GM18858 (cell line): Measurements from ENCODE around the gene TRRAP.

Experiments
- ATAC-seq: cut with Tn5 transposase; IDR thresholded peaks from one replicate; pipeline ENCODE4 v1.9.1; 2021; ENCODE audit not compliant: unreplicated experiment

Gene TRRAP

DNA sequence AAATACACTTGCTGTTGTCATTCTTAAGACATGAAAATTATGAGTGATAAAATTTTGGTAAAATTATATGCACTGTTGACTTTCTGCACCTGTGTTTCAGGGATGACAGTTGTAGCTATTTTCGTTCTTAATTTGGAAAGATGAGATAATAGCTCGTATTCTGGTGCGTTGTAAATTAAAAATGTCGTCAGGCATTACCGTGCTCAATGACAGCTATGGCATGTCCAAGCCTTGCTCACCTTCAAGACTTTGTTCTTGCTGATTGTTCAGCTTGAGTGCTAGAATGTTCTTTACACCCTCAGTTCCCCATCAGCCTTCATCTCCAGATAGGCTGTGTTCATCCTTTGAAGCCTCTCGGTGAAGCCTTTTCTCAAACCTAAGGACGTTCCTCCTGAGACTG, 21.5 kb downstream of the TRRAP start:
- no peak for ATAC-seq

DNA sequence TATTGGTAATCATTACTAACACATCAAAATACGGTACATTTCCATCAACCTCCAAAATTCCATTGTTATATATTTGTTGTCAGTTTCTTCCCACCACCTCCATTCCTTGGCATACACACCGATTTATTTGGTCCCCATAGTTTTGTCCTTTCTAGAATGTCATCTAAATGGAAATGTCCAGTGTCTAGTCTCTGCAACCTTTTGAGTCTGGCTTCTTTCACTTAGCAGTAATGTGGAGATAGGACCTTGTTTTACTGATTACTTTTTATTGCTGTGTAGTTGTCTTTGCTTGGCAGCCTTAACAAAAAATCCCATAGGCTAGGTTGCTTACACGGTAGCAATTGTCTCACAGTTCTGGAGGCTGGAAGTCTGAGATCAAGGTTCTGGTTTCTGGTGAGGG, 22.5 kb downstream of the TRRAP start:
- ATAC-seq: no peak

DNA sequence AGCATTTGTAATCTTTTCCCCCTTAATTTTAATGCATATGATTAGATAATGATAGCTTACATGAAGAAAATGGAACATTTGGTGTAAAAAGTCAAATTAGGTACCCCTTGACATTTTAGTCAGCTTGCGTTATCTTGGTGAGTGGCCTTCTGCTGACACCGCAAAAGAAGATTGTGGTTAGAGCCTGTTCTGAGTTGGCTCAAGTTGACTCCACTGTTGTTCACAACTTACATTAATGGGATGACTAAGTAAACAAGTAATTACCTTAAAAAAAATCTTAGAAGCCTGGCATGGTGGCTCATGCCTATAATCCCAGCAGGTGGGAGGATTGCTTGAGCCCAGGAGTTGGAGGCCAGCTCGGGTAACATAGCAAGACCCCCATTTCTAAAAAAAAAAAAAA, 24.2 kb downstream of the TRRAP start:
- no peak for ATAC-seq

DNA sequence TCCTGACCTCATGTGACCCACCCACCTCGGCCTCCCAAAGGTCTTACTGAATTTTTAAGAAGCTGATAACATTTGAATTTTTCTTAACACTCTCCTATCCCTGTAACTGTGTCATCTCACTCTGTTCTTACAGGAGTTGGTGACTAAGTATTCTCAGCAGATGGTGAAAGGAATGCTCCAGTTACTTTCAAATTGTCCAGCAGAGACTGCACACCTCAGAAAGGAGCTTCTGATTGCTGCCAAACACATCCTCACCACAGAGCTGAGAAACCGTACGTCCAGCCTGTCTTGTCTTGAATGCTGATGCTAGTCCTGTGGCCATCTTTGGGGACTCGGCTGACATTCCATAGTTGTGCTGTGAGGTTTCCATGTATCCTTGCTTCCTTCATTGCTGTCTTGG, 24.9 kb downstream of the TRRAP start:
- ATAC-seq: no peak

DNA sequence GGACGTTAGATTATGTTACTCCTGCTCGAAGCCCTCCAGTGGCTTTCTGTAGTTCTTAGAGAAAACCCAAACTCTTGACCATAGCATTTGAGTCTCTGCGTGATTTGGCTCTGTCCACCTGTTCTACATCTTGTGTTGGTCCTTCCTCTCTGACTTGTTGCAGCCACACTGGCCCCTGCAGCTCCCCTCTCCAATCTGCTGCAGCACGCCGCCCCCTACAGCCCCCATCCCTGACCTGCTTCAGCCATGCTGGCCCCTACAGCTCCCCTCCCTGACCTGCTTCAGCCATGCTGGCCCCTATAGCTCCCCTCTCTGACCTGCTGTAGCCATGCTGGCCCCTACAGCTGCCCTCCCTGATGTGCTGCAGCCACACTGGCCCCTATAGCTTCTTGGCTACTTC, 29.2 kb downstream of the TRRAP start:
- ATAC-seq: no peak

DNA sequence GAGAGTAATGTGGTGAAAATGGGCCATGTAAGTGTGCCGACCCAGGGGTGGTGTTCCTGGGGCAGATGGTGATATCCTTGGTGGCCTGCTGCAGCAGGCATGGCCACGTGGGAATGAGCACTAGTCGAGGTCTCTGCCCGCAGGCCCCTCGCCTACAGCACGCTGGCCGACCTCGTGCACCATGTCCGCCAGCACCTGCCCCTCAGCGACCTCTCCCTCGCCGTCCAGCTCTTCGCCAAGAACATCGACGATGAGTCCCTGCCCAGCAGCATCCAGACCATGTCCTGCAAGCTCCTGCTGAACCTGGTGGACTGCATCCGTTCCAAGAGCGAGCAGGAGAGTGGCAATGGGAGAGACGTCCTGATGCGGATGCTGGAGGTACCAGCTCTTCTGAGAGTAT, 30.3 kb downstream of the TRRAP start:
- no peak for ATAC-seq

DNA sequence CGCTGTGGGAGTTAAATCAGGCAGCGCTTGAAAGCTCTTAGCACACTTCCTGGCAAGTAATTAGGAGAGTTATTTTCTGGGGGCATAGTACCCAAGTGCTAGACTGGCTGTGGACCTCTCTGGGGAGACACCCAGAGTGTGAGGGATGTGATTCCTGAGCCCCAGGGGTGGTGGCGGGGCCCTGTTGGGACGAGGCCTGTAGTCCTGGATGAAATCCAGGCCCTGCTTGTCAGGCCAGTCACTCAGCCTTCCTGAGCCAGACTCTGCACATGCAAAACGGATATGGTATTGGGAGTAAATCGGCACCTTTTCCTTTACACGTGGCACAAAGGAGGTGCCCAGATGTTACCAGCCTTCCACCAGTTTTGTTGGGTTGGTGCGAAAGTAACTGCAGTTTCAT, 31.2 kb downstream of the TRRAP start:
- ATAC-seq: no peak

DNA sequence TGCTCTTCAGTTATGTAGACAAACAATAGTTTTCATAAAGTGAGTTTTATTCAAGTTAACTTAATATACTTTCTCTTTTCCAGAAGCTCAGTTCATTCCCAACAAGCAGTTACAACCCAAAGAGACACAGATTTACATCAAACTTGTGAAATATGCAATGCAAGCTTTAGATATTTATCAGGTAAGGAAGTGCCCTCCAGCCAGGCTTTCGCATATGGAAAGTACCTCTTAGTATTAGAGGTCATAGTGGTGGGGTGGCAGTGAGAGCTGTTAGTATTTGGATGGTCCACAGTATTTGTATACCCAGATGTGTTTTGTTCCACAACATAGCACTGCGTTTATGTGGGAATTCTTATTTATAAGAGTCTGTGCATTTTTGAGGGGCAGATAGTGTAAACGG, 32.1 kb downstream of the TRRAP start:
- ATAC-seq: no peak

DNA sequence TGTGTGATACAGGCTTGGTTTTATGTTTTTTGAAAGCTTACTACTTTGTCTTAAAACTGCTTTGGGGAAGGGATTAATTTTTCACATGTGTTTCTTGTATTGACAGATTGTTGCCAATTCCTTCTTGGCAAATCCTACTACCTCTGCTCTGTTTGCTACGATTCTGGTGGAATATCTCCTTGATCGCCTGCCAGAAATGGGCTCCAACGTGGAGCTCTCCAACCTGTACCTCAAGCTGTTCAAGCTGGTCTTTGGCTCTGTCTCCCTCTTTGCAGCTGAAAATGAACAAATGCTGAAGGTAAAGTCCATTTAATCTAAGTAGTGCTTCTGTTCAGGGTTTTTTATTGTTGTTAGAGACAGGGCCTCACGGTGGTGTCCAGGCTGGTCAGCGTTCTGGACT, 33.6 kb downstream of the TRRAP start:
- ATAC-seq: no peak

DNA sequence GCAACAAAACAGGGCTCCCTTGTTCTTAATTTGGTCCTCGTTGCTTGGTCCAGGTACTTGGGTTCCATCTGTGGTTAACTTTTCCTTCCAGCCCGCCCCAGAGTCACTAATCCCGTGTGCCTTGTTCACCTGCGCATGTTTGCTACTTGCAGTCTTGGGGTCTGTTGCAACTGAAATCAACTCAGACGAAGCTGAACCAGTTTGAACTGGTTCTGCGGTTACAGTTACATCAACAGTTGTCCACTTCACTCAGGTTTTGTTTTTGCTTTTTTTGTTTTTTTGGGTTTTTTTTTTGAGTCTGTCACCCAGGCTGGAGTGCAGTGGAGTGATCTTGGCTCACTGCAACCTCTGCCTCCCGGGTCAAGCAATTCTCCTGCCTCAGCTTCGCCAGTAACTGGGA, 34.7 kb downstream of the TRRAP start:
- ATAC-seq: no peak

DNA sequence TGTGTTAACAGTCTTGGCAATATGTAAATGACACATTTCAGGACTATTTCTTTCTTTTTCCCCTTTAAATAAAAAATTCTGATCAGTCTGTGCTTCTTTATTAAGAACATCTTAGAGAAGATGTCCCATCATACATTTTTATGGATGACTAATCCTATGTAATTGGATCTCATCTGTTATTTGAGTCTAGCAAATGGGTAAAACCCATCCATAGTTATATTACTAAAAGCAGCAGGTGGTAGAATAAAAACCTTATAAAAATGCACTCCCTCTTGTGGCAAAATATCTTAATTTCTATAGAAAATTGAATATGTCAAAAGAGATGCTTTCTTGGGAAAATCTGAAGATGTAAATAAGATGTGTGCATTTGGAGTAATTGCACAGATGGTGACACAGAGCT, 35.3 kb downstream of the TRRAP start:
- no peak for ATAC-seq

DNA sequence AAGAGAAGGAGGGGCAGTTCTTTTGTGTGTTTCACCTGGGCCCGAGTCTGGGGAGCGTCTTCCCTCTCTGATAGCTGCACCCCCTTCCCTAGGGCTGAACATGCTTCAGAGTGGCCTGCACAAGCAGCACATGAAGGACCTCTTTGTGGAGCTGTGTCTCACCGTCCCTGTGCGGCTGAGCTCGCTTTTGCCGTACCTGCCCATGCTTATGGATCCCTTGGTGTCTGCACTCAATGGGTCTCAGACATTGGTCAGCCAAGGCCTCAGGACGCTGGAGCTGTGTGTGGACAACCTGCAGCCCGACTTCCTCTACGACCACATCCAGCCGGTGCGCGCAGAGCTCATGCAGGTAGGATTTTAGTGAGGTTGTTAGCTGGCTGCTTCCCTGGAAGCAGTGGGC, 39.0 kb downstream of the TRRAP start:
- ATAC-seq: no peak

DNA sequence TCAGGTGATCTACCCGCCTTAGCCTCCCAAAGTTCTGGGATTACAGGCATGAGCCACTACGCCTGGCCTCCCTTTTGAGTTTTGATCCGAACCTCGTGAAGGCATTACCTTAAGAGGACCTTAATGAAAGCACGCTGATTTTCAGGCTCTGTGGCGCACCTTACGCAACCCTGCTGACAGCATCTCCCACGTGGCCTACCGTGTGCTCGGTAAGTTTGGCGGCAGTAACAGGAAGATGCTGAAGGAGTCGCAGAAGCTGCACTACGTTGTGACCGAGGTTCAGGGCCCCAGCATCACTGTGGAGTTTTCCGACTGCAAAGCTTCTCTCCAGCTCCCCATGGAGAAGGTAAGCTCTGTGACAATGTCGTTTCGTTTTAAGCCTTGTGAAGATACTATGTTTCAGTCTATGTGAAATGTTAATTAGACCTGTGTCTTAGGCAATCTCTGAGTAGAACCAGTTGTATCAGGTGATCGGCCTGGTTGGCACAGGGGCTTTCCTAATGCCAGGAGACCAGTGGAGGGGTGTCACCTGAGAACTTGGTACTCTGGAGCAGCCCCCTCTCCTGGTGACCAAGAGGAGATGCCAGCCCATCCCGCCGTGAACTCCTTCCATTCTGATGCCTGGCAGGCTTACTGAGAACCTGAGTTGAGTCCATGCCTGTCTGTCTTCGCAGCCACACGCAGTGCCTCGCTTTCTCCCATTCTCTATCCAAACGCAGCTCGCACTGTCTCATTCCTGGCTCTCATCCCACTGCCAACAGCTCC, 43.5 kb downstream of the TRRAP start:
- ATAC-seq: no peak

DNA sequence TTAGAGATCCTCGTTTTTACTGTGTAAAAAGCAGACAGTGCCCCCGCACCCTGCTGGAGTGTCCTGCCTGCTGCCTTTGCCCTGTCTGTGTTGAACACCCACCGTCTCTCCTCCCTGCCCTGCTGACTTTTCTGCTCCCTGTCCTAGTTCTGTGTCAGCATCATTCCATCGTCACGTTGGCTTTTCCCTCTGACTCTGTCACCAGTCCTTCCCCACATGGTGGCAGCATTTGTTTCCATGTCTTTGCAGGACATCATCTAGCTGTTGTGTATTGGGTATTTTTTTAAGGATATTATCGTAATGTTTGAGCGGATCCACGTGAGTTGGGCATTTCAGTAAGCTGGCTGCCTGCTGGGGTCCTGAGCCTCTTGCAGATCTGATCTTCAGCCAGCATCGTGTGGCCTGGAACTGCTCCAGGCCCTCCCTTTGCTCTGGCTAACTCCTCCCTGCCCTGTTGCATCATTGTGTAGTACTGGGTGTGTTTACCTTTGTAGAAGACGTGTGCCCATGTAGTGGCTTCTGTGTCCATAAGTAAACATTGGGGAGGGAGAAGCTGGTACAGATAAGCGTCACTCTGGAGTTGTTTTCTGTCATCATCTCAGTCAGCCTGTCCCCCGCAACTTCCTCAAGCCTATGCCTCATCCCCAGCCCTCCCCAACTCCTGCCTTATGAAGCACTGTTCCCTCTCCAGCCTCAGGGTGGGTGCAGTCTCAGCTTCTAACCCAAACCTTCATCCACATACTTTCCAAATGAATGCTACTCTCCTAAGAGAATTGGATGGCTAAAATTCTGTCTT, 44.3 kb downstream of the TRRAP start:
- ATAC-seq: no peak

DNA sequence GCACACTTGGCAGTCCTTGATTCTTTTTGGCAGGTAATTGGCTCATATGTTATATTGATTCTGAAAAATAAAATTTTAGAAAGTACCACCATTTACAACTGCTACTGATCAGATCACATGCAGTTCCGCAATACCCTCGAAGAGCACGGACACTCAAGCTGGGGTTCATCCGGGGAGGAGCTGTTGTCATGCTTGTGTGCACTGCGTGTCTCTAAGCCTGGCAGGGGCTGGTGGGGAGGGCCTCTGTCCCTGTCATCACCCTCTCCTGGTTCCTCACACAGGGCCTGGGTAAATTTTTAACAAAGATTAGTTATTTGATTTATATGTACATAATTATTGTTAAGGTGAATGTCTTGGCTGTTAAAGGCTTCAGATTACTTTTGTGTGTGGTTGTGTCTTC, 45.2 kb downstream of the TRRAP start:
- no peak for ATAC-seq

DNA sequence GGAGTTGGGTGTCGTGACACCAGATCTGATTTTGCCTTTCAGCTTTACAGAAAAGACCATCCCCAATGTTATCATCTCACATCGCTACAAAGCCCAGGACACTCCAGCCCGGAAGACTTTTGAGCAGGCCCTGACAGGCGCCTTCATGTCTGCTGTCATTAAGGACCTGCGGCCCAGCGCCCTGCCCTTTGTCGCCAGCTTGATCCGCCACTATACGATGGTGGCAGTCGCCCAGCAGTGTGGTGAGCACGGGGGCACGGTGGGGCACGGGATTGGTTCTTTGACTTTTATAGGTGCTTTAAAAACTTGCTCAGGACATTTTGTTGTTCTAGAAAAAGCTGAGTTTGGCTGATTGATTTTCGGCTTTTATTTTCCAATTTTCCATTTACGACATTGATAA, 48.8 kb downstream of the TRRAP start:
- ATAC-seq: no peak

DNA sequence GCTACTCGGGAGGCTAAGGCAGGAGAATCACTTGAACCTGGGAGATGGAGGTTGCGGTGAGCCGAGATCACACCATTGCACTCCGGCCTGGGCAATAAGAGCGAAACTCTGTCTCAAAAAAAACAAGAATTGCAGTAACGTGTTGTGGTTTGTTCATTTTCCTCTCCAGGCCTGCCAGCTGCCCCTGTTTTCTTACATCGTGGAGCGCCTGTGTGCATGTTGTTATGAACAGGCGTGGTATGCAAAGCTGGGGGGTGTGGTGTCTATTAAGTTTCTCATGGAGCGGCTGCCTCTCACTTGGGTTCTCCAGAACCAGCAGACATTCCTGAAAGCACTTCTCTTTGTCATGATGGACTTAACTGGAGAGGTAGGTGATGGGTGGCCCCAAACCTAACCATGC, 52.1 kb downstream of the TRRAP start:
- ATAC-seq: no peak

DNA sequence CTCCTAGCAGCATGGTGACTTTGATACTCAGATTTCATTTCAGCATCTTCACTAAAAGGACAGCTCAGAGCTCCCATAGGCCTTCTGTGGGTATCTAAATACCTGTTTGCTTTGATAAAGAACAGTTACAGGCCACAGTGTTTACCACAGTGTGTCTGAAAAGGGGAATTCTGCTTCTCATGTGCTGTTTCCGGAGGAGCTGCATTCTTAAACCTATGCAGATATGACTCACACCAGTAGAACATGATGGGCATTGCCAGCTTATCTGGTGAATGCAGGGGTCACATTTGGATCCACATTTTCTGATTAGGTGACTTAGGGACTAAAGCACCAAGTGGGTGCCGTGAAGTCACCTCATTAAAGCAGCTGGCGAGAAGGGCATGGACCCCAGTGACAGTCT, 52.6 kb downstream of the TRRAP start:
- ATAC-seq: peak; percentile 69

DNA sequence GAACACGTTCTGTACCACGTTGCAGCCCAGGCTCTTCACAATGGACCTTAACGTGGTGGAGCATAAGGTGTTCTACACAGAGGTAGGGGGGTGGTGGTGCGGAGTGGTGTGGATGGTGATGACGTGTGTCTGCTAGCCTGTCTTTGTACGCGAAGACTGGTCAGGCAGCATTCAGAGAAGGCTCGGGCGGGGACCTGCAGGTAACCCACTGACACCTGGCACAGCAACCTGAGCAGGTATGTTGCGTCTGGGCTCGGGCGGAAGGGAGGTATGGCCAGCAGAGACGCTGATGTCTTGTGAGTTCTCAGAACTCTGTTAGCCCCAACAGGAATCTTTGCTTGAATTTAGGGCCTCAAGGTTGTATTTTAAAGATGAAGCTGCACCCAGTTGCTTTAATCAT, 55.0 kb downstream of the TRRAP start:
- ATAC-seq: no peak

DNA sequence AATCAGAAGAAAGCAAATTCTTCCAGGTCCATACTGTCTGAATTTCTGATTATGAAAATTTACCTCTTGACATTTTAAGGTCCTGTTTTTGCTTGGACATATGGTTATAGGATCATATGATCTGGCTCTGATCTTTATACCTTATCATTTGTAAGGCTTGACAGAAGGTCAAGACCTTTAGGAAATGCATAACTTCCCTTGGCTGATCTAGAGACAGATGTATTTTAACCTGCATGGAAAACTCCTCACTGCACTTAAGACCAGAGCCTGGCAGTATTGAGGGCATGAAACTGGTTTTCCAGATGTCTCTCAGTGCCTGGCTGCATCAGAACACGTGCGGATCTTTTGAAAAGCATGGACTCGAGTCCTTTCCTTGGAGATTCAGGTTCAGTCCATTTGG, 55.9 kb downstream of the TRRAP start:
- no peak for ATAC-seq

DNA sequence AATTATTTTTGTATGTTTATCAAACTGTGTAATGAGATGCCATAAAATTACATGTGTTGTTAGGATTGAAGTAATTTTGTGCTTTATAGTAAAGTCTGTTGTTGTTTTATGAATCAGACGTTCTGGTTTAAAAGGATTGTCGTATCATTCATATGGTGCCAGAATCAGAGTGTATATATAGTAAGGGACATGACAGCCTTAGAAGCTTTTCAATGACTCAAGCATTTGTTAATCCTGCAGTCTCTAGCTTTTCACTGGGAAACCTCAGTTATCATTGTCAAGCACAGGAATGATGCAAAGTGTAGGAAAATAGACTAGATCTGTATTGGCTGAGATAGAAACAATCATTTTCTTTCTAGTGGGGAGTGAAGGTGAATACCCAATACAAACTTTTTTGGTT, 57.5 kb downstream of the TRRAP start:
- ATAC-seq: no peak

DNA sequence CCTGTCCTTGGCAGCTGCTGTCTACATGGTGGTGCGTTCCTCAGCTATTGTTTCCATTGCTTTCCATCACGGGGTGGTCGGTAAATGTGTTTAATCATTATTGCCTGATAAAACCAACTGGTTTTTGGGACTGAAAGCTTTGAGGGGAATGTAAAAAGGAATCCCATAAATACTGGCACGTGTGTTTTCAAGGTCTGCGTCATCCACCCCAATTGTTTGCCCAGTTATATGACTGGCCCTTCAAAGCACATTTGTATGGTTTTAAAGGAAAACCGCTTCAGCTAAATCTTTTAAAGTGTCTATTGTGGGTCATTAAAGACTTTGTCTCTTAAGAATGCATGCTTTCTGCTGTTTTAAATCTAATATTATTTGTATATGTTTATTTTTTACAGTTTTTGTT, 65.0 kb downstream of the TRRAP start:
- ATAC-seq: no peak

DNA sequence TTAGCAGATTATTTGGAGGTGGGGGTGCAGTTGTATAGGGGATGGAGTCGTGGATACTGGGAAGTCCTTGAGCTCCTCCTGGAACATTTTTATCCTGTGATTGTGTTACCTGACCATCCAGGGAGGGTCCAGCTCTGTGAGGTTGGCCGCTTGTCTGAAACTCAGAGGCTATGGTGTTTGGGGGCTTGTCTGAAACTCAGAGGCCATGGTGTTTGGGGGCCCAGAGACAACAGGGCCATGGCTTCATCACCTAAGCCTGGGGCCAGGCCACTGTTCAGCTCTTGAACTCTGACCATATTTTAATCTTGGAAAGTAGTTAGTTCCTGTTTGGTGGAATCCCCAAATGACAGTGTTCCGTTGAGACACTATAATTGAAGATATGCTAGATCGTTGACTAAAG, 66.1 kb downstream of the TRRAP start:
- ATAC-seq: no peak
